ENCODE measurements around the gene PRRC2B. TPM values are rescaled to one million over a fixed set of nuclear protein-coding genes. Genes with fewer than 3 reads are reported as not detected.
A peak's percentile ranks its signal among the peaks of the same experiment; 100 is the strongest.

Gene PRRC2B
- total and polyA plus RNA-seq, 2 experiments from 2014 or later = 45.0 to 193 TPM

DNA sequence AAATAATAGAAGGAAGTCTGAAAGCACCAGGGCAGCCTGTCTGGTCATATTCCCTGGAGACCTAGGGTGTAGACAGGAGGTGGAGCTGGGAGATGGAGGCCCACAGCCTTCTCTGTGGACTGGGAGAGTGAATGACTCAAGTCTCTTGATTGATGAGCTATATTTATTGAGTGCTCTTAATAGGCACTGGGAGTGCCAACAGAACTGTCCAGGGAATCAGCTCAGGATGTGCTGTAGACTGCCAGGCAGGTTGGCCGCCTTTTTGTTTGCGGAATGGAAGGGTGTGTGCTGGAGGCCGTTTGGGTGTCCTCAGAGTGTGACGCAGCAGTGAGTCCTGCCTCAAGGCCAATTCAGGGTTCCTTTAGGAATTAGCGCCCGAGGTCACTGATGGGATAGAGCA is 75.5 kb downstream of the PRRC2B start (continued):
- TF ChIP-seq, protein P1, sequence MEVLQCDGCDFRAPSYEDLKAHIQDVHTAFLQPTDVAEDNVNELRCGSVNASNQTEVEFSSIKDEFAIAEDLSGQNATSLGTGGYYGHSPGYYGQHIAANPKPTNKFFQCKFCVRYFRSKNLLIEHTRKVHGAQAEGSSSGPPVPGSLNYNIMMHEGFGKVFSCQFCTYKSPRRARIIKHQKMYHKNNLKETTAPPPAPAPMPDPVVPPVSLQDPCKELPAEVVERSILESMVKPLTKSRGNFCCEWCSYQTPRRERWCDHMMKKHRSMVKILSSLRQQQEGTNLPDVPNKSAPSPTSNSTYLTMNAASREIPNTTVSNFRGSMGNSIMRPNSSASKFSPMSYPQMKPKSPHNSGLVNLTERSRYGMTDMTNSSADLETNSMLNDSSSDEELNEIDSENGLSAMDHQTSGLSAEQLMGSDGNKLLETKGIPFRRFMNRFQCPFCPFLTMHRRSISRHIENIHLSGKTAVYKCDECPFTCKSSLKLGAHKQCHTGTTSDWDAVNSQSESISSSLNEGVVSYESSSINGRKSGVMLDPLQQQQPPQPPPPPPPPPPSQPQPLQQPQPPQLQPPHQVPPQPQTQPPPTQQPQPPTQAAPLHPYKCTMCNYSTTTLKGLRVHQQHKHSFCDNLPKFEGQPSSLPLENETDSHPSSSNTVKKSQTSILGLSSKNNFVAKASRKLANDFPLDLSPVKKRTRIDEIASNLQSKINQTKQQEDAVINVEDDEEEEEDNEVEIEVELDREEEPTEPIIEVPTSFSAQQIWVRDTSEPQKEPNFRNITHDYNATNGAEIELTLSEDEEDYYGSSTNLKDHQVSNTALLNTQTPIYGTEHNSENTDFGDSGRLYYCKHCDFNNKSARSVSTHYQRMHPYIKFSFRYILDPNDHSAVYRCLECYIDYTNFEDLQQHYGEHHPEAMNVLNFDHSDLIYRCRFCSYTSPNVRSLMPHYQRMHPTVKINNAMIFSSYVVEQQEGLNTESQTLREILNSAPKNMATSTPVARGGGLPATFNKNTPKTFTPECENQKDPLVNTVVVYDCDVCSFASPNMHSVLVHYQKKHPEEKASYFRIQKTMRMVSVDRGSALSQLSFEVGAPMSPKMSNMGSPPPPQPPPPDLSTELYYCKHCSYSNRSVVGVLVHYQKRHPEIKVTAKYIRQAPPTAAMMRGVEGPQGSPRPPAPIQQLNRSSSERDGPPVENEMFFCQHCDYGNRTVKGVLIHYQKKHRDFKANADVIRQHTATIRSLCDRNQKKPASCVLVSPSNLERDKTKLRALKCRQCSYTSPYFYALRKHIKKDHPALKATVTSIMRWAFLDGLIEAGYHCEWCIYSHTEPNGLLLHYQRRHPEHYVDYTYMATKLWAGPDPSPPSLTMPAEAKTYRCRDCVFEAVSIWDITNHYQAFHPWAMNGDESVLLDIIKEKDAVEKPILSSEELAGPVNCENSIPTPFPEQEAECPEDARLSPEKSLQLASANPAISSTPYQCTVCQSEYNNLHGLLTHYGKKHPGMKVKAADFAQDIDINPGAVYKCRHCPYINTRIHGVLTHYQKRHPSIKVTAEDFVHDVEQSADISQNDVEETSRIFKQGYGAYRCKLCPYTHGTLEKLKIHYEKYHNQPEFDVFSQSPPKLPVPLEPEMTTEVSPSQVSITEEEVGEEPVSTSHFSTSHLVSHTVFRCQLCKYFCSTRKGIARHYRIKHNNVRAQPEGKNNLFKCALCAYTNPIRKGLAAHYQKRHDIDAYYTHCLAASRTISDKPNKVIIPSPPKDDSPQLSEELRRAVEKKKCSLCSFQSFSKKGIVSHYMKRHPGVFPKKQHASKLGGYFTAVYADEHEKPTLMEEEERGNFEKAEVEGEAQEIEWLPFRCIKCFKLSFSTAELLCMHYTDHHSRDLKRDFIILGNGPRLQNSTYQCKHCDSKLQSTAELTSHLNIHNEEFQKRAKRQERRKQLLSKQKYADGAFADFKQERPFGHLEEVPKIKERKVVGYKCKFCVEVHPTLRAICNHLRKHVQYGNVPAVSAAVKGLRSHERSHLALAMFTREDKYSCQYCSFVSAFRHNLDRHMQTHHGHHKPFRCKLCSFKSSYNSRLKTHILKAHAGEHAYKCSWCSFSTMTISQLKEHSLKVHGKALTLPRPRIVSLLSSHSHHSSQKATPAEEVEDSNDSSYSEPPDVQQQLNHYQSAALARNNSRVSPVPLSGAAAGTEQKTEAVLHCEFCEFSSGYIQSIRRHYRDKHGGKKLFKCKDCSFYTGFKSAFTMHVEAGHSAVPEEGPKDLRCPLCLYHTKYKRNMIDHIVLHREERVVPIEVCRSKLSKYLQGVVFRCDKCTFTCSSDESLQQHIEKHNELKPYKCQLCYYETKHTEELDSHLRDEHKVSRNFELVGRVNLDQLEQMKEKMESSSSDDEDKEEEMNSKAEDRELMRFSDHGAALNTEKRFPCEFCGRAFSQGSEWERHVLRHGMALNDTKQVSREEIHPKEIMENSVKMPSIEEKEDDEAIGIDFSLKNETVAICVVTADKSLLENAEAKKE (CRISPR knock-in tag; IDR thresholded peaks at IDR 0.05) = no peak
- no peak for TF ChIP-seq EZH2phosphoT487 (IDR thresholded peaks at IDR 0.05; ENCODE audit: unreplicated experiment)

DNA sequence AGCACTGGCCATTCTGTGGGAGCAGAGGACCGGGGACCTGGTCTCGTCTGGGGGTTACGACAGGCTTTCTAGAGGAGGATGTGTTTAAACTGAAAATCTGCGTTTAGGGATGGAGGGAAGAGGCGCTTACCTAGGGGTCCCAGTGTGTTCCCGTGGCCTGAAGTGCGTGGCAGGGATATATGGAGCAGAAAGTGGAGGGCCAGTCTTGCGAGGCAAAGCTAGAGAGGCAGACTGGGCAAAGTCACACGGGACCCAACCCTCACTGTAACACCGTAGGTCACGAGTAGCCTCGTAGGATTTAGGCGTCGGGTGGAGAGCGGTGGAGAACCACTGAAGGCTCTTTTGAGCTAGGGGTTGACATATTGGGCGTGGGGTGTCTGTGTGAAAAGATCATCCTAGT is 76.1 kb downstream of the PRRC2B start:
- Histone ChIP-seq H3K9me2 (ENCODE audit: insufficient read depth) (no peaks in the 10 kb centered on the region), H3K4me2 (no peak overlapping the region), H3K27ac (ENCODE audit: low read depth) (no peak overlapping the region), H3K4me1 (ENCODE audit: insufficient read depth) (no peaks in the 10 kb centered on the region), H3K4me3 (no peak overlapping the region), H4K20me1 (replicated peaks; ENCODE audit: insufficient read depth) (peaks cover 63% of the 10 kb centered on the region), H3F3A (replicated peaks; ENCODE audit: low read depth) (peaks cover 30% of the 10 kb centered on the region; the same call in 1 of the 2 replicates), H2AFZ (no peak overlapping the region), H3K27me3 (ENCODE audit: insufficient read depth) (no peaks in the 10 kb centered on the region), H3K36me3 (ENCODE audit: insufficient read depth) (peaks cover 92% of the 10 kb centered on the region), H3K79me2 (replicated peaks; ENCODE audit: insufficient read depth) (peaks cover 87% of the 10 kb centered on the region)
- Mint-ChIP-seq H3K36me3 (ENCODE audit: low read depth) (peaks cover 94% of the 10 kb centered on the region), H3K27ac (peak overlapping the region; percentile 78; the same call in 1 of the 2 replicates), H3K27me3 (ENCODE audit: insufficient read depth, low read depth, poor library complexity) (peaks cover 18% of the 10 kb centered on the region), H3K9me3 (no peaks in the 10 kb centered on the region; the same call in 2 of the 3 replicates), H3K4me1 (no peaks in the 10 kb centered on the region), H3K4me3 (no peak overlapping the region)
- ATAC-seq = no peak
- no peak for DNase-seq (ENCODE audit: low spot score)
- TF ChIP-seq, protein P1 (CRISPR knock-in tag; IDR thresholded peaks at IDR 0.05) = no peak
- TF ChIP-seq EZH2 (IDR thresholded peaks at IDR 0.05; ENCODE audit: low read depth, unreplicated experiment) = no peak
- TF ChIP-seq, protein P2, sequence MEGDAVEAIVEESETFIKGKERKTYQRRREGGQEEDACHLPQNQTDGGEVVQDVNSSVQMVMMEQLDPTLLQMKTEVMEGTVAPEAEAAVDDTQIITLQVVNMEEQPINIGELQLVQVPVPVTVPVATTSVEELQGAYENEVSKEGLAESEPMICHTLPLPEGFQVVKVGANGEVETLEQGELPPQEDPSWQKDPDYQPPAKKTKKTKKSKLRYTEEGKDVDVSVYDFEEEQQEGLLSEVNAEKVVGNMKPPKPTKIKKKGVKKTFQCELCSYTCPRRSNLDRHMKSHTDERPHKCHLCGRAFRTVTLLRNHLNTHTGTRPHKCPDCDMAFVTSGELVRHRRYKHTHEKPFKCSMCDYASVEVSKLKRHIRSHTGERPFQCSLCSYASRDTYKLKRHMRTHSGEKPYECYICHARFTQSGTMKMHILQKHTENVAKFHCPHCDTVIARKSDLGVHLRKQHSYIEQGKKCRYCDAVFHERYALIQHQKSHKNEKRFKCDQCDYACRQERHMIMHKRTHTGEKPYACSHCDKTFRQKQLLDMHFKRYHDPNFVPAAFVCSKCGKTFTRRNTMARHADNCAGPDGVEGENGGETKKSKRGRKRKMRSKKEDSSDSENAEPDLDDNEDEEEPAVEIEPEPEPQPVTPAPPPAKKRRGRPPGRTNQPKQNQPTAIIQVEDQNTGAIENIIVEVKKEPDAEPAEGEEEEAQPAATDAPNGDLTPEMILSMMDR (conservative IDR thresholded peaks at IDR 0.05; ENCODE audit: low read depth in 2 of 2) = no peak
- TF ChIP-seq ZNF331 (CRISPR knock-in tag; IDR thresholded peaks at IDR 0.05; ENCODE audit: low read depth) = no peak
- TF ChIP-seq NANOG (IDR thresholded peaks at IDR 0.05; ENCODE audit: borderline replicate concordance) = no peak
